Epithelial cell of esophagus (primary cell): ENCODE results near the gene MBTPS1.

Experiments
- DNase-seq: peaks from one replicate; pipeline ENCODE4 v3.0.0; 2010; ENCODE audit warnings: low read depth
- H3K4me3 ChIP-seq: 2 replicates; pipeline ENCODE4 v1.5.1; 2011; ENCODE audit warnings: mild to moderate bottlenecking, low read length, control low read depth
- TF ChIP-seq, protein P1 (sequence below): IDR thresholded peaks from 2 replicates; pipeline ENCODE4 v1.5.1; 2011; ENCODE audit warnings: low read depth, mild to moderate bottlenecking, low read length, control low read depth, inconsistent platforms; ENCODE audit not compliant: insufficient read depth; ENCODE audit errors: missing control alignments

Gene MBTPS1

GRCh38 chr16:84079664-84080063 lies 37.1 kb downstream of the MBTPS1 start:
- TF ChIP-seq, protein P1, sequence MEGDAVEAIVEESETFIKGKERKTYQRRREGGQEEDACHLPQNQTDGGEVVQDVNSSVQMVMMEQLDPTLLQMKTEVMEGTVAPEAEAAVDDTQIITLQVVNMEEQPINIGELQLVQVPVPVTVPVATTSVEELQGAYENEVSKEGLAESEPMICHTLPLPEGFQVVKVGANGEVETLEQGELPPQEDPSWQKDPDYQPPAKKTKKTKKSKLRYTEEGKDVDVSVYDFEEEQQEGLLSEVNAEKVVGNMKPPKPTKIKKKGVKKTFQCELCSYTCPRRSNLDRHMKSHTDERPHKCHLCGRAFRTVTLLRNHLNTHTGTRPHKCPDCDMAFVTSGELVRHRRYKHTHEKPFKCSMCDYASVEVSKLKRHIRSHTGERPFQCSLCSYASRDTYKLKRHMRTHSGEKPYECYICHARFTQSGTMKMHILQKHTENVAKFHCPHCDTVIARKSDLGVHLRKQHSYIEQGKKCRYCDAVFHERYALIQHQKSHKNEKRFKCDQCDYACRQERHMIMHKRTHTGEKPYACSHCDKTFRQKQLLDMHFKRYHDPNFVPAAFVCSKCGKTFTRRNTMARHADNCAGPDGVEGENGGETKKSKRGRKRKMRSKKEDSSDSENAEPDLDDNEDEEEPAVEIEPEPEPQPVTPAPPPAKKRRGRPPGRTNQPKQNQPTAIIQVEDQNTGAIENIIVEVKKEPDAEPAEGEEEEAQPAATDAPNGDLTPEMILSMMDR, result no peak
- no peak for DNase-seq
- H3K4me3 ChIP-seq, result no peak overlapping the region

DNA sequence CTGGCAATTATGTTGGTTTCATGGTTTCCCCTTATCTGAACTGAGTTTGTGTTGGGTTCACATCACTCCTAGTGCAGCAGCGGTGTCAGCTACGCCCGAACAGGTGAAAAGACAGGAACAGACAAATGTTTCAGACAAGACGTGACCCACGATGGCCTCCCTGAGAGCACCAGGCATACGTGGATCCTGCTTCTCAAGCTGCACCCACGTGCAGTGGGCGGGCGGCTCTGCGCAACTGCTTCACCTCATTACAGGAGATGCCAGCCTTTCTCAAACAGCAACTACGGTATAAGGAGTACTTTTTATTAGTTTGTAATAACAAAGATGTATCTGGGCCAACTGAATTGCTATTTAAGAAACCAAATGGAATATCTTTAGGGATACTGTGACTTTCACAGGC lies 41.4 kb downstream of the MBTPS1 start:
- TF ChIP-seq, protein P1, result no peak
- no peak overlapping the region for H3K4me3 ChIP-seq
- DNase-seq, result no peak

DNA sequence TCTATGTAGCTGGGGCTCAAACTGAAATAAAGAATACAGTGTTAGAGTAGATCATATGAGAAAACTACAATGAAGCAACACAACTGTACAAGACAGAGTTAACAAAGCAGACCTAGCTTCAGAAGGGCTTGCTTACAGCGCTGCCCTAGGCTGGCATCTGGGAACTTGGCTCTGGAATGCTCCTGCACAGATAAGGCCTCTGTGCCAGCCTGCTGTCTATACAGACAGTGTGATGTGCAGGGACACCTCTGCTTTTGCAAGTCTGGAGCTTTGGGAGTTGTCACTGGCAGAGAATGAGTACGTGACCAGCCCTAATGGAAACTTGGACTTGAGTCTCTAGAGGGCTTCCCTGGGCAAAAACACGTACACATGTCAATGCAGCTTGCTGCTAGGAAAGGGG lies 42.0 kb downstream of the MBTPS1 start:
- TF ChIP-seq, protein P1, result no peak
- H3K4me3 ChIP-seq, result no peak overlapping the region
- DNase-seq, result no peak

GRCh38 chr16:84072014-84072413 lies 44.7 kb downstream of the MBTPS1 start:
- no peak overlapping the region for H3K4me3 ChIP-seq
- DNase-seq, result peak; percentile 74
- TF ChIP-seq, protein P1, result no peak

DNA sequence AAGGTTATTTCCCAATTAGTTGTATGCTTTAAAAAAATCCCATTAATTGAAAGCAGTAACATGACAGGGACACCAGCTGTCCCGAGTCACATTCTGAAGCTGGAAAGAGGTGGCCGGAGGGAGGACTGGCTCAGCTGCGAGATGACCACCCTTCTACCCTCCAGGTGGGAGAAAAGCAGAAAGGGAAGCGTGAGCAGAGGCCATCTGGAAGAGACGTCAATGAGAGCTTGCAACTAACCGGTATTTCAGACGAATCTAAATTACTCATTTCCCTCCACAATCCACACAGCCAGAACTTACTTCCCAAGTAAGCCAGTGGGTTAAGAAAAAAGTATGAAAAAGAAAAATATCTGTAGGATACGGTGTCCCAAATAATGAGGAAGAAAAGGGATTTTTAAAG lies 45.6 kb downstream of the MBTPS1 start:
- TF ChIP-seq, protein P1, result no peak
- DNase-seq, result no peak
- no peak overlapping the region for H3K4me3 ChIP-seq

DNA sequence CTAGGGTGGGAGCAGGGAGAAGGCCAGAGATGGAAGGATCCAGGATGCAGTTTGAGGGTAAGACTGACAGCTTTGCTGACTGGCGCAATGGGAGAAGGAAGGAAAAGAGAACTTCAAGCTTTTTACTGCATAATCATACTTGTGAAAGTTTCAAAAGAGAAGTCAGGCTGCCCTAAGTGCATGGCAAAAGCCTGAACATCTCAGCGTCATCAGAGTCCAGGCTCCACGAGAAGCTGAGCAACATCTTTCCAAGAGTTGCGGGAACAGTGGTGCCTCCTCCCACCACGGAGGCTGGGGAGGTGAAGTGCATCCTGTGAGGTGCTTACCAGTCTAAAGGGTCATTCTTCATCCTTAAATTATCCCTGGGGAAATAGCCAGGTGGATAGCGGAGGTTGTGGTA lies 47.2 kb downstream of the MBTPS1 start:
- TF ChIP-seq, protein P1, result no peak
- no peak for DNase-seq
- H3K4me3 ChIP-seq, result no peak overlapping the region

GRCh38 chr16:84068783-84069462 lies 47.8 kb downstream of the MBTPS1 start:
- H3K4me3 ChIP-seq, result no peak overlapping the region
- DNase-seq, result no peak

More at GRCh38 chr16:84068783-84069462, 47.8 kb downstream of the MBTPS1 start:
- TF ChIP-seq, protein P1, result no peak
